B cell (primary cell): Measurements from ENCODE around the gene MAP3K14. TPM values are rescaled to one million over a fixed set of nuclear protein-coding genes. Genes with fewer than 3 reads are reported as not detected.

ENCODE experiments used
- ATAC-seq: fragments of 200-7000 bp; cut with Tn5 transposase; one replicate; pipeline ENCODE4 v1.10.0; 2021; ENCODE audit warnings: low read depth, mild to moderate bottlenecking, moderate number of reproducible peaks, moderate library complexity
- CTCF ChIA-PET: fragments of 350-600 bp; sonication (Branson Sonifier 250); formaldehyde crosslinking; loops from one replicate; lab custom pipeline; 2021; ENCODE audit warnings: antibody characterized with exemption, inconsistent platforms; lab: Charles Lee
- POLR2A ChIA-PET: fragments of 350-600 bp; sonication (Branson Sonifier 250); formaldehyde crosslinking; loops from one replicate; lab custom pipeline; 2021; ENCODE audit warnings: antibody characterized with exemption; lab: Charles Lee
- DNase-seq: peaks from one replicate; pipeline ENCODE4 v3.0.0; 2013
- H2AFZ ChIP-seq: 2 replicates; pipeline ENCODE4 v1.6.1; 2012; ENCODE audit warnings: mild to moderate bottlenecking, low read depth, low read length; ENCODE audit not compliant: insufficient read depth, poor library complexity, severe bottlenecking
- H3K27ac ChIP-seq, 2 donors: 1 replicate in 1 of 2; 2 replicates in 1 of 2; pipeline ENCODE4 v1.5.1; 2012 to 2013; ENCODE audit warnings: low read length in 2 of 2, mild to moderate bottlenecking in 2 of 2, moderate library complexity in 1 of 2
- H3K27me3 ChIP-seq, 4 experiments: fragments of 200-600 bp in 1 of 4; sonication (generic) in 1 of 4; replicated peaks in 1 of 4; 1 replicate in 2 of 4; 2 replicates in 2 of 4; pipeline versions ENCODE4 v1.6.1 to v1.7.0; 2013 to 2016; ENCODE audit warnings: low read length in 3 of 4, mild to moderate bottlenecking in 2 of 4, mixed read lengths in 1 of 4, moderate library complexity in 1 of 4; ENCODE audit not compliant: insufficient read depth in 4 of 4, control insufficient read depth in 3 of 4; ENCODE audit errors: control extremely low read depth in 1 of 4
- H3K36me3 ChIP-seq, 2 experiments: replicated peaks in 1 of 2; 1 replicate in 1 of 2; 2 replicates in 1 of 2; pipeline versions ENCODE4 v1.6.1 to v1.7.1; 2013; ENCODE audit warnings: low read length in 1 of 2; ENCODE audit not compliant: insufficient read depth in 2 of 2, control insufficient read depth in 1 of 2; ENCODE audit errors: control extremely low read depth in 1 of 2, extremely low read depth in 1 of 2
- H3K4me1 ChIP-seq, 2 donors: fragments of 200-600 bp in 1 of 2; sonication (generic) in 1 of 2; 1 replicate in 1 of 2; 2 replicates in 1 of 2; pipeline versions ENCODE4 v1.5.1 to v1.6.1; 2013 to 2017; ENCODE audit warnings: low read length in 2 of 2; ENCODE audit not compliant: control insufficient read depth in 2 of 2, insufficient read depth in 2 of 2
- H3K4me2 ChIP-seq: replicated peaks from 2 replicates; pipeline ENCODE3; 2012; ENCODE audit warnings: mild to moderate bottlenecking, low read depth, low read length; ENCODE audit not compliant: poor library complexity, severe bottlenecking
- H3K4me3 ChIP-seq, 5 experiments: fragments of 200-600 bp in 1 of 5; sonication (generic) in 1 of 5; 1 replicate in 3 of 5; 2 replicates in 2 of 5; pipeline versions ENCODE4 v1.5.1 to v1.7.0; 2011 to 2016; ENCODE audit warnings: low read length in 4 of 5, mild to moderate bottlenecking in 4 of 5, low read depth in 2 of 5, control low read depth in 1 of 5, moderate library complexity in 1 of 5; ENCODE audit not compliant: insufficient read depth in 1 of 5; ENCODE audit errors: control extremely low read depth in 1 of 5, extremely low read depth in 1 of 5
- H3K79me2 ChIP-seq: fragments of 200-600 bp; sonication (generic); one replicate; pipeline ENCODE4 v1.6.0; 2016; ENCODE audit warnings: low read length; ENCODE audit not compliant: control insufficient read depth, insufficient read depth
- H3K9ac ChIP-seq: fragments of 200-600 bp; sonication (generic); 2 replicates; pipeline ENCODE4 v1.6.1; 2017; ENCODE audit warnings: mild to moderate bottlenecking, low read length, moderate library complexity
- H3K9me3 ChIP-seq, 3 donors: one replicate each; pipeline versions ENCODE4 v1.6.1 to v1.7.1; 2013; ENCODE audit warnings: low read length in 2 of 3; ENCODE audit not compliant: control insufficient read depth in 2 of 3, insufficient read depth in 1 of 3; ENCODE audit errors: control extremely low read depth in 1 of 3
- H4K20me1 ChIP-seq: 2 replicates; pipeline ENCODE4 v1.6.0; 2012; ENCODE audit warnings: mild to moderate bottlenecking, low read length; ENCODE audit not compliant: insufficient read depth, control insufficient read depth, poor library complexity, severe bottlenecking
- H3K27ac Mint-ChIP-seq: one replicate; pipeline ENCODE4 v1.8.0; 2021; ENCODE audit warnings: mixed read lengths
- H3K27me3 Mint-ChIP-seq: one replicate; pipeline ENCODE4 v1.8.0; 2021; ENCODE audit warnings: mixed read lengths
- H3K4me1 Mint-ChIP-seq: one replicate; pipeline ENCODE4 v1.8.0; 2021; ENCODE audit warnings: mixed read lengths
- H3K4me3 Mint-ChIP-seq: one replicate; pipeline ENCODE4 v1.8.0; 2021; ENCODE audit warnings: mixed read lengths
- H3K9me3 Mint-ChIP-seq: one replicate; pipeline ENCODE4 v1.8.0; 2022; ENCODE audit warnings: mixed read lengths; ENCODE audit not compliant: insufficient read depth
- CTCF ChIP-seq: fragments of 200-600 bp; IDR thresholded peaks from one replicate; pipeline ENCODE4 v1.8.0; 2022; ENCODE audit warnings: antibody characterized with exemption, mild to moderate bottlenecking
- EZH2 ChIP-seq: IDR thresholded peaks from 2 replicates; pipeline ENCODE4 v1.6.1; 2012; ENCODE audit warnings: borderline replicate concordance, low read depth, mild to moderate bottlenecking, moderate library complexity, low read length; ENCODE audit not compliant: insufficient read depth, poor library complexity, severe bottlenecking
- WGBS: methylation state at CpG from one replicate; pipeline ENCODE4 v1.1.5; 2013; ENCODE audit warnings: missing lambda C conversion rate; ENCODE audit not compliant: insufficient coverage; 5-methylcytosine and 5-hydroxymethylcytosine counted together
- intact Hi-C: fragments of 100-400 bp; cut with micrococcal nuclease; formaldehyde crosslinking; loops from one replicate; pipeline ENCODE4 v1.10.0; 2022
- polyA plus RNA-seq: library from polyadenylated mRNA; depleted of rRNA; stranded (reverse); fragments of >200 nt; gene quantifications from 2 replicates; pipeline ENCODE4 v1.2.3, GENCODE V29; 2012
- total RNA-seq, 2 donors: library from RNA; stranded (reverse); fragments of 120-200 nt in 1 of 2; gene quantifications; 1 replicate in 1 of 2; 2 replicates in 1 of 2; pipeline versions ENCODE4 v1.2.3 to v1.2.4, GENCODE V29; 2013 to 2022

MAP3K14 gene
- total and polyA plus RNA-seq, 2 donors (not counting 1 experiment from before 2014, with no cell fraction given): 66.1 to 84.1 TPM

GRCh38 chr17:45261577-45262515 lies 55.0 kb downstream of the MAP3K14 start, which contains the start of gene SPATA32:
SPATA32 (minus strand) TSS chr17:45262094; CDS start chr17:45262016, 78 bp downstream.
- Mint-ChIP-seq H3K4me3 (peak within 1 kb of the TSS; percentile 87), H3K4me1 (peaks cover 16% of the 10 kb centered on the region), H3K9me3 (no peaks in the 10 kb centered on the region), H3K27me3 (no peaks in the 10 kb centered on the region), H3K27ac (peak within 1 kb of the TSS; percentile 78)
- CTCF ChIA-PET: interaction anchor here (1.0 to 2.0 kb wide), 3 partner anchors 15 to 123 kb away, joined by 4 to 9 read pairs (median 5); no protein-coding TSS in a partner anchor
- POLR2A ChIA-PET: interaction anchor here (0.6 to 3.2 kb wide), 2 partner anchors 14 to 114 kb away, joined by 4 to 16 read pairs; no protein-coding TSS in a partner anchor
- no peaks in the 10 kb centered on the region for H3K27me3 ChIP-seq
- WGBS: 1% methylated on average over 63 of the region's 68 CpGs
- intact Hi-C loops: loop anchor here (1.0 kb wide), 1 partner anchor 15 kb away; no protein-coding TSS in a partner anchor
- DNase-seq (peak; percentile 68), ATAC-seq (peak; percentile 71)
- peak within 1 kb of the TSS; percentile 19 to 81 (median 73) for H3K4me3 ChIP-seq
- TF ChIP-seq CTCF (no peak), EZH2 (no peak)
- peak within 1 kb of the TSS; percentile 97 for H3K4me2 ChIP-seq
- peaks cover 5 to 18% of the 10 kb centered on the region in 2 donors for H3K4me1 ChIP-seq
- H3K36me3 ChIP-seq: peaks cover 0 to 35% of the 10 kb centered on the region in 2 experiments
- H3K79me2 ChIP-seq: peaks cover 3% of the 10 kb centered on the region
- peak within 1 kb of the TSS; percentile 51 to 62 for H3K27ac ChIP-seq
- H3K9ac ChIP-seq: peak within 1 kb of the TSS; percentile 81
- peaks cover 28% of the 10 kb centered on the region for H4K20me1 ChIP-seq
- peak within 1 kb of the TSS; percentile 79 for H2AFZ ChIP-seq
- no peaks in the 10 kb centered on the region for H3K9me3 ChIP-seq
